ENCODE results near the gene ZNF575.
A peak's percentile ranks its signal among the peaks of the same experiment; 100 is the strongest.
"Not testable (repeated sequence)": the region's sequence is repeated elsewhere in the genome, so short reads cannot be mapped to it uniquely, and the experiment has no call there.

ZNF575 gene

DNA sequence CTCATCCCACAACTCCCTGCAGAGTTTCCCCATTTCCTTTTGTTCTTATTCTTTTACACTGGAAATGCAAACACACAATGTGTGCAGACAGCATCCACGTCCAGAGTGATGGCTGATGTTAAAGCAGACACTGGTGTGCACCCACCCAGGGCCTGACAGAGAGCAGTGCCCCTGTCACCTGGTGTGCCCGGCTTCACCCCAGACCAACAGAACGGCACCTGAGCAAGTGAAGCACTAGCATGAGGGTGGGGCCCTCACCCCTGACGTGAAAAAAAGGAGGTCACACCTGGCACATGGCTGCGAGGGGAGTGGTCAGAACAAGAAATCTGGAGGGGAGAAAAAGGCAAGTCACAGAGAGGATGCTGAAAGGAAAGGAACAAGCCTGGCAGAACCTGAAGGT, 12.3 kb downstream of the ZNF575 start:
- no peak for DNase-seq

DNA sequence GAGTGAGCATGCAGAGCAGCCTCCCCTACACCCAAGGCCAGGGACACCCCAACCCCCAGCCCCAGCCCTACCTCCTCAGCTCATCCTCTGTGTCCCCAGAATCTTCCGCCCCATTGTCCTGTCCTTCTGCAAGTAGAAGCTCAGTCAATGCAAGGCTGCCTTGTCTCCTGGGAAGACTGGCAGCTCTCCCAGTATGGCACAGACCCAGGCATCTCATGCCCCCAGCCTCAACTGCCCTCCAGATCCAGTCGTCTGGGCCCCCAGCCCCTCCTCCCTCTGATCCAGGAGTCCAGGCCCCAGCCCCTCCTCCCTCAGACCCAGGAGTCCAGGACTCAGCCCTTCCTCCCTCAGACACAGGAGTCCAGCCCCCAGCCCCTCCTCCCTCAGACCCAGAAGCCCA, 13.0 kb downstream of the ZNF575 start:
- no peak for DNase-seq

DNA sequence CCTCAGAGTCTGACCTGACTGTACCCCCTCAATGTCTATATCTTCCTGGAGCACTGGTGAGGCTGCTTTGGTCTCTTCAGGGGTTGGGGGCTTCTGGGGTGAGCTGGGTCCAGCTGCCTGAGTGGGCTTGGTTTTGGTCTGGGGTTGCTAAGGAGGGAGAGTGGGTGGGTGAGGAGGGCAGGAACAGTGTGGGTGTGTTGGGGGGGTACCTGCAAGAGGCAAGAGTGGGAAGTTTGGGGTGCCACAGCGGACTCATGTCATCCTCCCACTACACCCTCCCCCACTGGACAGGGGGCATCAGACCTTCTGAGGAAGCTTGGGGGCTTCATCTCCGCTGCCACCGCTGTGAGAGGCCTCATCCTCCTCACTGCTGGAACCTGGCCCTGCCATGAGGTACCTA, 13.6 kb downstream of the ZNF575 start:
- DNase-seq, result no peak

DNA sequence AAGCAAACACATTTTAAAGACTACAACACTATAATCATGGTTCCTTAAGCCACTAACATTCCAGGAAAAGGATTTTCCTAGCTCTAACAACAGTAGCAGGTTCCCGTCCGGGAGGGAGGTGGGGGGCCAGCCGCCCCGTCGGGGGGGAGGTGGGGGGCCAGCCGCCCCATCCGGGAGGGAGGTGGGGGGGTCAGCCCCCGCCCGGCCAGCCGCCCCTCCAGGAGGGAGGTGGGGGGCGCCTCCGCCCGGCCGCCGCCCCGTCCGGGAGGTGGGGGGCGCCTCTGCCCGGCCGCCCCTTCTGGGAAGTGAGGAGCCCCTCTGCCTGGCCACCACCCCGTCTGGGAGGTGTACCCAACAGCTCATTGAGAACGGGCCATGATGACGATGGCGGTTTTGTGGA, 14.9 kb downstream of the ZNF575 start:
- DNase-seq, result not testable (repeated sequence)

DNA sequence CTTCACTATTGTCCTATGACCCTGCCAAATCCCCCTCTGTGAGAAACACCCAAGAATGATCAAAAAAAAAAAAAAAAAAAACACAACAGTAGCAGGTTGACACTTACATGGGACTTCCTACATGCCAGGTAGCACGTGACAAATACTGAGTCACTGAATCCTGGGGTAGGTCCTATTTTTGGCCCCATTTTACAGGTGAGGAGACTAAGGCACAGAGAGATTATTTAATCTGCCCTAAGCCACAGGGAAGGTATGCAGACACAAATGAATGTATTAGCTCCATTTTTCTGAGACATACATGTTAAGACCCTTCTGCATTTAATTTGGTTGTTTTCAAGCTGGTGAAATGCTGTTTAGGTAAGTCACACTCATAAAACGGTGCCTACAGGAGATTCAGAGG, 15.7 kb downstream of the ZNF575 start:
- no peak for DNase-seq

DNA sequence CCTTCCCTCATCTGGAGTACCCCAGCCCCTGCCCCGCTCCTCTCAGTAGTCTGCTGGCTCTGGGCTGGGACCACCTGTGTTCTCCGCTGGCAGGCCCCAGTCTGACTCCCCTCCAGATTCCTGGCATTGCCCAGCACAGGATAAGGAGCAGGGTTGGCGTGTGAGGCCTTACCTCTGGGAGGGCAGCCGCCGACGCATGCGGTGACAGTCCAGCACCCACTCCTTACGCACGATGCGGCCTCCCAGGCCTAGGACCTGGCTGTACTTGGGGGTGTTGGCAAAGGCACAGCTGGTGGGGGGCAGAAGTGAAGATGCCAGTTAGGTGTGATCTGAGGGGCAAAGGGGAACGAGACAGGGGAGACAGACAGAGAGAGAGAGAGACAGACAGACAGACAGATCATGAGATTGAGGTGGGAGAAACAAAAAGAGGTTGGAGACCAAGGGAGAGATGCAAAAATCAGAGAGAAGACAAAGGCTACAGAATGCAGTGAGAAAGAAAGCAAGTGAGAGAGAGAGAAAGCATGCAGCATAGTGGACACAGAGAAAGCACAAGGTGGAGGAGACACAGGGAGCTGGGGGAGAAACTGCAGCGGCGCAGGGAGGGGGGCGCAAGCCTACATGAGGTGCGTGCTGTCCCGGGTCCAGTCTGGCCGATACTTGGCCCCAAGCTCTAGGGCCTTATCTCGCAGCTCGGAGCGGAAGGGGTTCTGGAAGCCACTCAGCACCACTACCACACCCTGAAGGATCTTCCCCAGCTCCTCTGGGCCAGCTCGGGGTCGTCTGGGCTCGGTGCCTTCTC, 18.6 kb downstream of the ZNF575 start:
- no peak for DNase-seq

DNA sequence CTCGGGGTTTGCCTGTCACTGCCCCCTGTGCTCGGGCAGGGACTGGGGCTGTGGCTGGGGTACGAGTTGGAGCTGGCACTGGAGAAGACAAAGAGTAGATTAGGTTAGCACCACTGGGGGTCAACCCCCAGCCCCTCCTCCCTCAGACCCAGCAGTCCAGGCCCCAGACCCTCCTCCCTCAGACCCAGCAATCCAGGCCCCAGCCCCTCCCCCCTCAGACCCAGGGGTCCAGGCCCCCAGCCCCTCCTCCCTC, 19.1 kb downstream of the ZNF575 start:
- DNase-seq, result no peak

DNA sequence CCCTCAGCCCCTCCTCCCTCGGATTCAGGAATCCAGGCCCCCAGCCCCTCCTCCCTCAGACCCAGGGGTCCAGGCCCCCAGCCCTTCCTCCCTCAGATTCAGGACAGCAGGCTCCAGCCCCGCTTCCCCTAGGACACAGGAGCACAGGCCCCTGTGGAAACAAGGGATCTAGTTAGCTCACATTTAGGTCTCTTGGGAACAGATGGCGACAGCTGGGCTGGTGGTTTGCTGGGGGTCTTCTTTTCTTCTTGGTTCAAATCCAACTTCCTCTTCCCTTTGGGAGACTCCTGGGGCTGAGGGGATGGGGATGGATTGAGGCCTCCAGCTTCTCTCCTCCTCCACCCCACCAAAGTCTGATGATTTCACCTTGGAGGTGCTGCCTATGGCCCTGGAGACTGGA, 19.6 kb downstream of the ZNF575 start:
- no peak for DNase-seq

DNA sequence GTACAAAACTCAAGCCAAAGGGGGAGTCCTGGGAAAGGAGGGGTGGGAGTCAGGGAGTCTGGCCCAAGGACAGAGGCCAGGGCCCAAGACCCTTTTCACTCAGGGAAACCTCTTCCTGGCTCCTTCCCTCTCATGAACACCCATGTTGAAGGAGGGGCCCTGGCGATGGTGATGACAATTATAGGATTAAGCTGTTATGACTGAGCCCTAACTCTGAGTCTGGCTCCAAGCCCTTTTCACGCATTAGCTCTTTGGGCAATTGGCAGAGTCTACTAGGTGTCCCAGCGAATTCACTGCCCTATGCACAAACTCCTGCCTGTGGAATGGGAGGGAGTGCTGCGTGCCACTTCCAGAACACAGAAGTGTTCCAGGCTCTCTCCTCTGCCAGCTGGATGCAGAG, 20.7 kb downstream of the ZNF575 start:
- no peak for DNase-seq

DNA sequence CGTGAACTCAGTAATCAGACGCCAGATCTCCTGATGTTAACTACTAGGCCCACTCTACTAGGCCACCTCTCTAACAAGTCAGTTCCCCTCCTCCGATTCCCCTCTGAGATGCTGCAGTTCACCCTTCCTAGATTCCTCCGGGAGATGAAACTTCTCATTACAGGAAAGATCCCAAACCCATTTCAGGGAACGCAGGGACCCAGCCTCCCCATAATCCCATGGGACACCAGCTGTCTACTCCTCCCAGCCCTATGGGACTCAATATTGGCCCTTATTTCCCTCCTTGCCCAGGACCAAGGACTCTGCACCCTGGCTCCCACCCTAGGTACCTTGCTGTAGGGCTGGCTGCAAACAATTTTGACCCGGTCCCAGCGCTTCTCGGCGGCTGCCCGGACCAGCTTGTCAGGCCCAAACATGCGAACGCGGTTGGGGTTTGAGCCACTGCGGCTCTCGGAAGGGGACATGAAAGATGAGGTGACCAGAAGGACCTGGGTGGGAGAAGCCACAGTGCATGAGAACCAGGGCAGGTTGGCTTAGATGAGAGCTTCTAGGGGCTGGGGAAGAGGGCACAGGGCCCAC, 21.4 kb downstream of the ZNF575 start:
- no peak for DNase-seq

DNA sequence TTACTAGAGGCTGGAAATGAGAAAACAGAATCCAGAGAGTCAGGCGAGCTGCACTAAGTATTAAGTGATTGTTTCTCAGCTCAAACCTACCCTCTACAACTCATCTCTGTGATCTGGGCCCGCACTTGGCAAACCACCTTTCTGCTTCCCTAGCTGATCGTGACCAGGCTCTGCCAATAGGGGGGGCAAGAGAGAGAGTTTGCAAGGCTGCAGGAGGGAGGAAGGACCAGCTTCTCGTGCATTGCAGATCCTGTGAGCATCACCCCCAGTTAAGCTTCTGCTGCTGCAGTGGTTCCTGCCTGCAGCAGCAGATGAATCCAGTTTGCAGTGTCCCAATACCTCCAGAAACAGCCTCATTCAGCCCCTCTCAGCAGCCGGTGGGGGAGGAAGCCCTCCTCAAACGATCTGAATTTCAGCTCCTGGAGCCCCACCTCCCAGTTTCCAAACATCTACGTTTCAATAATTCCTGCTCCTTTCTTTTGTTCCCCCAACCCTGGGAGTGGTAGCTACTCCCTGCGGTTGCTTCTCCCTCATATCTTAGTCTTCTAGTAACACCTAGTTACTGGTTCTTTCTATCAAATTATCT, 22.3 kb downstream of the ZNF575 start:
- DNase-seq, result peak; percentile 80

DNA sequence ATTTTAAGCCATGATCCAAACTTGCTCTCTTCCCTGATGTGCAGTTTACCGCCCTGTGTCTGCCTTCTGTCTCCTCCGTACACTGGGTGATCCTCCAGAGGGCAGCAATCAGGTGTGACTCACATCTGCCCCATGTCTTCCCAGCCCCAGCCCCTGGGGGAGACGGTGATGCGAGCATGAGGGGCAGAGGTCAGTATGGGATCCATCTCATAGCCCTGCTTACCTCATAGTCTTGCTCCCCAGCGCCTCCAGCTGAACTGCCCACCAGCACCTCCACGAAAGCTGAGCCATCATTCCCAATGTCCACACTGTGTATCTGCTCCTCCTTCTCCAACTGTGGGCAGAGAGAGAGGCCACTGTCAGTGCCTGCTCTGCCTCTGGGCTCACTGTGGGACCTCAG, 27.7 kb downstream of the ZNF575 start:
- no peak for DNase-seq

DNA sequence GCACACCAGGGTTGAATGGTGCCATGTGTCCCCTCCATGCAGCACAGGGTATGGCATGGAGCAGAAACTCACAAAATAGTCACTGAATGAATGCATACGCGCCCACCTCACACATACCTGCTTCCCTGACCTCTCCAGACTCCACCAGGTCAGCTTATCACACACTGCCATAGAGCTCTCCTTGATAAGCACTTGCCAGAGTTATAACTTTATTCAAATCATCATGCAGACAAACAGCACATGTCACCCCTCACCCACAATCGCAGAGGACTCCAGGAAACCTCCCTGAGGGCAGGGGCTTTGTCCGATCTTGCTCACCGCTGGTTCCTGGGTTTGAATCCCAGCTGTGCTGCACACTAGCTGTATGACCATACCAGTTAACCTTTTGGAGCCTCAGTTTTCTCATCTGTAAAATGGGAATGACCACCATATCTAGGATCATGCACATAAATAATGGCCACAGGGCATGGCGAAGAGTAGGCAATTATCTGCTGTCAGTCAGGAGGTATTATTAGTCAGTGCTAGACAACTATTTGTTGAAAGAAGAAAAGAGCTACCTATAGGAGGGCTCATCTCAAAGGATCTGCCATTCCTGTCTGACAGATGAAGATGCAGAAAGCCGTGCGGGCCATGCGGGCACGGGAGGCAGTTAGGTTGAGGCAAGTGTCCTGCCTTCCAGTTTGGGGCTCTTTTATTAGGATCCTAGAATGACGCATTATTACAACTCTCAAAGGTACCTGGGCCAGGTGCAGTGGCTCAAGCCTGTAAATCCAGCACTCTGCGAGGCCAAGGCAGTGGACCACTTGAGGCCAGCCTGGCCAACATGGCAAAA, 28.4 kb downstream of the ZNF575 start:
- no peak for DNase-seq

DNA sequence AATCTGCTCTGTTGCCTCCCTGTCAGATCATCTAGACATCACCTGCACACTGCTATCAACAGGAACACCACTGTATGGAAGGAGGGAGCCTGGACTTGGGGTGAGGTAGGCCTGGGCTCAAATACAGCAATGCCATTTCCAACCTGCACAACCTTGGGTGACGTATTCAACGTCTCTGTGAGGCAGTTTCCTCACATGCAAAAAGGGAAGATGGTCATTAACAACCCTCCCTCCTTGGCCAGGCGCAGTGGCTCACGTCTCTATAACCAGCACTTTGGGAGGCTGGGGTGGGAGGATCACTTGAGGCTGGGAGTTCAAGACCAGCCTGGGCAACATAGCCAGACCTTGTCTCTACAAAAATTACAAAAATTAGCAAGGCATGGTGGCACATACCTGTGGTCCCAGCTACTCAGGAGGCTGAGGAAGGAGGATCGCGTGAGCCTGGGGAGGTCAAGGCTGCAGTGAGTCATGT, 29.3 kb downstream of the ZNF575 start:
- no peak for DNase-seq

DNA sequence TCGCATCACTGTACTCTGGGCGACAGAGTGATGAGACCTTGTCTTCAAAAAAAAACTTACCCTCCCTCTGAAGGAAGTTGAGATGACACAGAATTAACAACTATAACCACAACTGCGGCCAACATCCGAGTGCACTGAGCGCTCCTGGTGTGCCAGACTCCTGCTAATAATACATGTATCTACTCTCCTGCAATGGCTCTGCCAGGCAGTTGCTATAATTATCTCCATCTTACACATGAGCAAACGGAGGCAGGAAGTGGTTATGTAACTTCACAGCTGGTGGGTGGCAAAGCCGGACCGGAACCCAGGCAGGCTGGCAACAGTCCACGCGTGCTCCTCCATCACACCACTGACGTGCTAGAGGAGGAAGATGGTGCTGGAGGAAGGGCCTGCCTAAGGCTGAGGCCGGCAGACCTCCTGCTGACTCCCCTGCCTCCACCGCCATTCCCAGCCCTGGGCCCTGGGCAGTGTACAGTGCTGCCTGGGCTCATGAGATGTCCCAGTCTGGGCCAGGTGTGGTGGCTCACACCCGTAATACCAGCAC, 29.8 kb downstream of the ZNF575 start:
- peak; percentile 64 for DNase-seq

DNA sequence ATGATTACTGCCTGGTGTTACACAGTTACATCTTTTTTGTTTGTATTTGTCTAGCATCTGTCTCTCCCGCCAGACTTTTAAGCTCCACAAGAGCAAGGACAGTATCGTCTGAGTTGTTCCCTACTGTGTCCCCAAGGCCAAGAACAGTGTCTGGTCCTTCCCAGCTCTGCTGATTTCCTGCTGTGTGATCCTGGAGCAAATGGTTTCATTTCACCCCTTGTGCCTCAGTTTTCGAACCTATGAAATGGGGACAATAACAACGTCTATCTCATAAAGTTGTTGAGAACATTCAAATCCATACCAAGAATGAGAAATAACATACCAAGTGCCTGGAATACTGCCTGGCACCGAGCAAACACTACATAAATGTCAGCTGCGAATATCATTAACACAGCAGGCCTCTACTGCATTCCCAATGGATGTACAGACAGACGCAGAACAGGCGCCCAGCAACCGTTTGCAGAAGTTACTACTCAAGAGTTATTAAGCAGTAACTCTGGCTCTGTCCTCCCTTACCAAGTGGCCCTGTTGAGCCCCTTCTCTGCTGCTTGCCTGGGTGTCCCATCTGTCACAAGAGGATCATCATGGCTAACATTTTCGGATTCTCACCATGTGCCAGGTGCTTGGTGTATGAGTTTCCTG, 30.9 kb downstream of the ZNF575 start:
- DNase-seq, result no peak

DNA sequence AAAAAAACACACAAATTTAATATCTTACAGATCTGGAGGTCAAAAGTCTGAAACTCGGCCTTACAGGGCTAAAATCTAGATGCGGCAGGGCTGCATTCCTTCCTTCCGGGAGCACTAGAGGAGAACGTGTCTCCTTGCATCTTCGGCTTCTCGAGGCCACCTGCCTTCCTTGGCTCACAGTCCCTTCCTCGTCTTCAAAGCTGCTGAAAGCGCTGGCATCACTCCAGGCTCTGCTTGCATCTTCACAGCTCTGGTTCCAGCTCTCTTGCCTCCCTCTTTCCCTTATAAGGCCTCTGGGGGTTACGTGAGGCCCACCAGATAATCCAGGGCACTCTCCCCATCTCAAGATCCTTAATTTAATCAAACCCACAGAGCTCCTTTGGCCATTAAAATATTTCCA, 31.8 kb downstream of the ZNF575 start:
- DNase-seq, result no peak

DNA sequence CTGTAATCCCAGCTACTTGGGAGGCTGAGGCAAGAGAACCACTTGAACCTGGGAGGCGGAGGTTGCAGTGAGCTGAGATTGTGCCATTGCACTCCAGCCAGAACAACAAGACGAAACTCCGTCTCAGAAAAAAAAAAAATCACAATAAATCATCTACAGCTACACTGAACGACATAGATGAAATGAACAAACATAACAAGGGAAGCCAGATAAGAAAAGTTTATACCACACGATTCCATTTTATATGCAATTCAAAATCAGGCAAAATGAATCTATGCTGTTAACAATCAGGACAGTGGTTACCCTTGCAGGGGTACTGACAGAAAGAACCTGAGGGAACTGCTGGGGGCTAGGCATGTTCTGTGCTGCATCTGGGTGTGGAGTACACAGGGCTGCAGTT, 36.7 kb downstream of the ZNF575 start:
- no peak for DNase-seq

DNA sequence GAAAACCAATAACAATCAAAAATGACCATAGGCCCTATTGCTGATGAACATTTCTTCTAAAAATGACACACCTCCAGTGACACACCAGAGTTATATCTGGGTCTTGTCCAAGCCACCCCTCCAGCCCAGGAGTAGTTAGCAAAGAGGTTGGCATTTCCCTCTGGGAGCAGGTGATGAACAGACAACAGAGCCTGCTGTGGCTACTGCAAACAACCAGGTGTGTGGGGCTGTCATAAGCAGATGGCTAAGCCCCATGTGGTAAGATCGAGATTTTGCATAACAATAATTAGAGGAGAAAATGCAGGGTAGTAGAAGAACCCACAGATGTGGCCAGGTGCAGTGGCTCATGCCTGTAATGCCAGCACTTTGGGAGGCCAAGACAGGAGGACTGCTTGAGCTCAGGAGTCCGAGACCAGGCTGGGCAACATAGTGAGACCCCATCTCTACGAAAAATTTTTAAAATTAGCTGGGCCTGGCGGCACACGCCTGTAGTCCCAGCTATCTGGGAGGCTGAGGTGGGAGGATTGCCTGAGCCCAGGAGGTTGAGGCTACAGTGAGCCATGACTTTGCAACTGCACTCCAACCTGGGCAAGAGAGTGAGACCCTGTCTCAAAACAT, 37.3 kb downstream of the ZNF575 start:
- DNase-seq, result no peak

DNA sequence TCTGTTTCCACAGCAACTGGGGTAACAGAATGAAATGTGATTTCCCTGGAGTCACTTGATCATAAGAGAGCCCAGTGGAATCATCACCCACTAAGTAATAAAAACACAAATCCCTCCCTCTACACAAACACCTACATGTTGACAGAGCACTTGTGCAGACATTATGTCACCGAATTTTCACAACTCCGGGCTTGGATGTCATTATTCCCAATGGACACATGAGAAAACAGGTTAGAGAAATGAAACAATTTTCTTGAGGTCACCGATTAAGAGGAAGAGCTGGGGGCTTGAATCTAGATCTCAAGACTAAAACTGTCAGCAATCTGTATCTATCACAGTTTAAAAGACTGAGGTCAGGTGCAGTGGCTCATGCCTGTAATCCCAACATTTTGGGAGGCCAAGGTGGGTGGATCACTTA, 39.2 kb downstream of the ZNF575 start:
- DNase-seq, result no peak

DNA sequence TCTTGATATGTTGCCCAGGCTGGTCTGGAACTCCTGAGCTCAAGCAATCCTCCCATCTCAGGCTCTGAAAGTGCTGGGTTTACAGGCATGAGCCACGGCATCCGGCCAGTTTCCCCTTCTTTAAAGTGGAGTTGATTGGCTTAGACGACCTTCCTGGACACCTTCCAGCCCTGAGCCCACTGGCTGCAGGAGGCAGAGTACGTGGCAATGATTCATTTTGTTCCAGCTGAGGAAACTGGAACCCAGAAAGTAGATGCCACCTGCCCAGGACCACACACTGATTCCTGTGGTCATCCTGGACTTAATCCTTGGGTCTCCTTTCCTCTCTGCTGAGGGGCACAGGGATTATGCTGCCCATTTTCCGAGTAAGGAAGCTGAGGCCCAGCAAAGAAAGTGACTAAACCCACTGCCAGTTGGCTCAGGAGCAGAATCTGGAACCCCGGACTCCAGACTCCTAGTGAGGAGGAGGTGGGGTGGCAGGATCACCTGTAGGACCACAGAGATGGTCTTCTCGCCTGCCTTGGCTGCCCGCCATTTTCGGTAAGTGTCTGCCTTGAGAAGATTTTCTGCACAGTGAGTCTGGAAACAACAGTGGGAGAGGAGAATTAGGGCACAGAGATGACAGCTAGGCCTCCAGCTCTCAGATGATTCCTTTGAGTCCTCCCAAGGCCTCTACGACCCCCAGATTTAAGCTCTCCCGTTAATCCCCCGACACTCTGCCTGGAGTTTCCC, 41.6 kb downstream of the ZNF575 start:
- DNase-seq, result no peak

All from effector CD4-positive, alpha-beta T cell (primary cell).